SJCRH30 (cell line): ENCODE results near the gene NTM. TPM values are rescaled to one million over a fixed set of nuclear protein-coding genes. Genes with fewer than 3 reads are reported as not detected.
"Not testable (repeated sequence)": the region's sequence is repeated elsewhere in the genome, so short reads cannot be mapped to it uniquely, and the experiment has no call there.

ENCODE experiments used
- DNase-seq, 2 experiments: peaks; one replicate each; pipeline ENCODE4 v3.0.0-alpha.2; 2015 to 2020
- H3K27ac ChIP-seq: fragments of 250-450 bp; sonication (Bioruptor Pico); 2 replicates; pipeline ENCODE4 v1.5.1; 2020; ENCODE audit warnings: mild to moderate bottlenecking, moderate library complexity
- H3K27me3 ChIP-seq: fragments of 250-450 bp; sonication (Bioruptor Pico); 2 replicates; pipeline ENCODE4 v1.5.1; 2020; ENCODE audit warnings: mild to moderate bottlenecking, moderate library complexity
- H3K36me3 ChIP-seq: fragments of 250-450 bp; sonication (Bioruptor Pico); 2 replicates; pipeline ENCODE4 v1.5.1; 2020; ENCODE audit warnings: mild to moderate bottlenecking, moderate library complexity
- H3K4me1 ChIP-seq: fragments of 250-450 bp; sonication (Bioruptor Pico); 2 replicates; pipeline ENCODE4 v1.5.1; 2020; ENCODE audit warnings: mild to moderate bottlenecking, moderate library complexity
- H3K4me3 ChIP-seq: fragments of 250-450 bp; sonication (Bioruptor Pico); 2 replicates; pipeline ENCODE4 v1.5.1; 2020; ENCODE audit warnings: mild to moderate bottlenecking, moderate library complexity
- H3K9me3 ChIP-seq: fragments of 250-450 bp; sonication (Bioruptor Pico); replicated peaks from 2 replicates; pipeline ENCODE4 v1.5.1; 2020; ENCODE audit warnings: mild to moderate bottlenecking, moderate library complexity
- total RNA-seq: library from RNA; depleted of rRNA; stranded (reverse); fragments of >200 nt; shearing (Covaris generic); gene quantifications from 2 replicates; pipeline ENCODE4 v1.2.3, GENCODE V29; 2014

NTM gene
- total RNA-seq, 1 experiment from 2014 or later: not detected

- Histone ChIP-seq H3K27ac (no peak overlapping the region), H3K4me3 (no peak overlapping the region), H3K4me1 (no peaks in the 10 kb centered on the region), H3K36me3 (no peaks in the 10 kb centered on the region), H3K9me3 (no peaks in the 10 kb centered on the region), H3K27me3 (no peaks in the 10 kb centered on the region)
- DNase-seq: no peak
Measured at GRCh38 chr11:131907371-131907770, 537.0 kb downstream of the NTM start.

GRCh38 chr11:131908316-131908715, 537.9 kb downstream of the NTM start:
- Histone ChIP-seq H3K36me3 (no peaks in the 10 kb centered on the region), H3K4me1 (no peaks in the 10 kb centered on the region), H3K27me3 (no peaks in the 10 kb centered on the region), H3K27ac (no peak overlapping the region), H3K4me3 (no peak overlapping the region), H3K9me3 (no peaks in the 10 kb centered on the region)
- no peak for DNase-seq

- no peak overlapping the region for H3K27ac ChIP-seq
Measured at GRCh38 chr11:131909426-131910177, 539.2 kb downstream of the NTM start.

GRCh38 chr11:131910178-131910522, 539.7 kb downstream of the NTM start:
- Histone ChIP-seq H3K4me1 (no peaks in the 10 kb centered on the region), H3K27me3 (no peaks in the 10 kb centered on the region), H3K27ac (no peak overlapping the region)

More at GRCh38 chr11:131909426-131910177, 539.2 kb downstream of the NTM start:
- H3K27me3 ChIP-seq: no peaks in the 10 kb centered on the region
- H3K4me3 ChIP-seq: no peak overlapping the region
- no peaks in the 10 kb centered on the region for H3K4me1 ChIP-seq
- no peaks in the 10 kb centered on the region for H3K36me3 ChIP-seq
- no peak for DNase-seq
- H3K9me3 ChIP-seq: no peaks in the 10 kb centered on the region

GRCh38 chr11:131910523-131911387, 540.3 kb downstream of the NTM start:
- no peak for DNase-seq
- H3K36me3 ChIP-seq: no peaks in the 10 kb centered on the region
- no peaks in the 10 kb centered on the region for H3K9me3 ChIP-seq
- no peaks in the 10 kb centered on the region for H3K27me3 ChIP-seq
- H3K4me3 ChIP-seq: no peak overlapping the region
- H3K4me1 ChIP-seq: no peaks in the 10 kb centered on the region
- no peak overlapping the region for H3K27ac ChIP-seq

More at GRCh38 chr11:131910178-131910522, 539.7 kb downstream of the NTM start:
- H3K4me3 ChIP-seq: no peak overlapping the region
- no peak for DNase-seq
- no peaks in the 10 kb centered on the region for H3K9me3 ChIP-seq
- H3K36me3 ChIP-seq: no peaks in the 10 kb centered on the region

- not testable (repeated sequence) for DNase-seq, H3K4me3 ChIP-seq, H3K36me3 ChIP-seq, H3K9me3 ChIP-seq, H3K27ac ChIP-seq, H3K4me1 ChIP-seq, H3K27me3 ChIP-seq
Measured at GRCh38 chr11:131911388-131912032, 541.1 kb downstream of the NTM start.

- Histone ChIP-seq H3K36me3 (no peaks in the 10 kb centered on the region), H3K27ac (no peak overlapping the region), H3K9me3 (no peaks in the 10 kb centered on the region), H3K4me3 (no peak overlapping the region), H3K27me3 (no peaks in the 10 kb centered on the region), H3K4me1 (no peaks in the 10 kb centered on the region)
- no peak for DNase-seq
Measured at GRCh38 chr11:131912134-131912533, 541.7 kb downstream of the NTM start.

- no peak overlapping the region for H3K4me3 ChIP-seq
- no peak overlapping the region for H3K27ac ChIP-seq
Measured at GRCh38 chr11:131913267-131913666, 542.9 kb downstream of the NTM start.

GRCh38 chr11:131914361-131914774, 544.0 kb downstream of the NTM start:
- Histone ChIP-seq H3K4me3 (no peak overlapping the region), H3K4me1 (no peaks in the 10 kb centered on the region), H3K36me3 (no peaks in the 10 kb centered on the region), H3K9me3 (no peaks in the 10 kb centered on the region), H3K27me3 (no peaks in the 10 kb centered on the region), H3K27ac (no peak overlapping the region)
- no peak for DNase-seq

More at GRCh38 chr11:131913267-131913666, 542.9 kb downstream of the NTM start:
- Histone ChIP-seq H3K36me3 (no peaks in the 10 kb centered on the region), H3K4me1 (no peaks in the 10 kb centered on the region), H3K9me3 (no peaks in the 10 kb centered on the region), H3K27me3 (no peaks in the 10 kb centered on the region)
- no peak for DNase-seq

- H3K36me3 ChIP-seq: no peaks in the 10 kb centered on the region
- H3K27me3 ChIP-seq: no peaks in the 10 kb centered on the region
- no peak overlapping the region for H3K27ac ChIP-seq
- DNase-seq: peak in 1 of 2 experiments; percentile 12
- H3K4me1 ChIP-seq: no peaks in the 10 kb centered on the region
- H3K4me3 ChIP-seq: no peak overlapping the region
- H3K9me3 ChIP-seq: no peaks in the 10 kb centered on the region
Measured at GRCh38 chr11:131916638-131917037, 546.2 kb downstream of the NTM start.

GRCh38 chr11:131917634-131918384, 547.4 kb downstream of the NTM start:
- no peak for DNase-seq
- Histone ChIP-seq H3K27ac (no peak overlapping the region), H3K4me1 (no peaks in the 10 kb centered on the region), H3K36me3 (no peaks in the 10 kb centered on the region), H3K9me3 (no peaks in the 10 kb centered on the region), H3K4me3 (no peak overlapping the region), H3K27me3 (no peaks in the 10 kb centered on the region)

GRCh38 chr11:131918663-131919062, 548.2 kb downstream of the NTM start:
- H3K27ac ChIP-seq: no peak overlapping the region
- H3K27me3 ChIP-seq: no peaks in the 10 kb centered on the region
- no peak overlapping the region for H3K4me3 ChIP-seq
- H3K4me1 ChIP-seq: no peaks in the 10 kb centered on the region
- no peak for DNase-seq
- no peaks in the 10 kb centered on the region for H3K36me3 ChIP-seq
- no peaks in the 10 kb centered on the region for H3K9me3 ChIP-seq

- no peak overlapping the region for H3K4me3 ChIP-seq
- H3K27ac ChIP-seq: no peak overlapping the region
- no peaks in the 10 kb centered on the region for H3K27me3 ChIP-seq
- DNase-seq: no peak
- no peaks in the 10 kb centered on the region for H3K36me3 ChIP-seq
- H3K9me3 ChIP-seq: no peaks in the 10 kb centered on the region
- no peaks in the 10 kb centered on the region for H3K4me1 ChIP-seq
Measured at GRCh38 chr11:131922220-131922619, 551.8 kb downstream of the NTM start.

GRCh38 chr11:131923309-131923708, 552.9 kb downstream of the NTM start:
- no peak for DNase-seq
- H3K27ac ChIP-seq: no peak overlapping the region

More at GRCh38 chr11:131923309-131923708, 552.9 kb downstream of the NTM start:
- Histone ChIP-seq H3K4me3 (no peak overlapping the region), H3K36me3 (no peaks in the 10 kb centered on the region), H3K27me3 (no peaks in the 10 kb centered on the region), H3K4me1 (no peaks in the 10 kb centered on the region), H3K9me3 (no peaks in the 10 kb centered on the region)
